SU-DHL-6 (cell line): ENCODE results near the gene ABCG4.

Experiments used
- CTCF ChIP-seq: fragments of 200-600 bp; sonication (generic); IDR thresholded peaks from one replicate; pipeline ENCODE4 v1.5.1; 2017; ENCODE audit warnings: antibody characterized with exemption, mild to moderate bottlenecking, low read length, moderate library complexity; ENCODE audit not compliant: insufficient read depth, poor library complexity, severe bottlenecking
- EZH2phosphoT487 ChIP-seq: fragments of 200-600 bp; sonication (generic), shearing (Covaris generic); conservative IDR thresholded peaks from 2 replicates; pipeline ENCODE4 v1.6.1; 2018; ENCODE audit warnings: mild to moderate bottlenecking, antibody characterized with exemption, low read length, moderate library complexity, mixed read lengths

GRCh38 chr11:119187123-119187892 lies 38.5 kb downstream of the ABCG4 start:
- no peak for TF ChIP-seq CTCF
- TF ChIP-seq EZH2phosphoT487: no peak
